B cell (primary cell): Measurements from ENCODE around the gene CNTNAP2. TPM values are rescaled to one million over a fixed set of nuclear protein-coding genes. Genes with fewer than 3 reads are reported as not detected.

ENCODE experiments used
- ATAC-seq: fragments of 200-7000 bp; cut with Tn5 transposase; one replicate; pipeline ENCODE4 v1.10.0; 2021; ENCODE audit warnings: low read depth, mild to moderate bottlenecking, moderate number of reproducible peaks, moderate library complexity
- CTCF ChIA-PET: fragments of 350-600 bp; sonication (Branson Sonifier 250); formaldehyde crosslinking; loops from one replicate; lab custom pipeline; 2021; ENCODE audit warnings: antibody characterized with exemption, inconsistent platforms; lab: Charles Lee
- POLR2A ChIA-PET: fragments of 350-600 bp; sonication (Branson Sonifier 250); formaldehyde crosslinking; loops from one replicate; lab custom pipeline; 2021; ENCODE audit warnings: antibody characterized with exemption; lab: Charles Lee
- DNase-seq: peaks from one replicate; pipeline ENCODE4 v3.0.0; 2013
- H2AFZ ChIP-seq: 2 replicates; pipeline ENCODE4 v1.6.1; 2012; ENCODE audit warnings: mild to moderate bottlenecking, low read depth, low read length; ENCODE audit not compliant: insufficient read depth, poor library complexity, severe bottlenecking
- H3K27ac ChIP-seq, 2 donors: 1 replicate in 1 of 2; 2 replicates in 1 of 2; pipeline ENCODE4 v1.5.1; 2012 to 2013; ENCODE audit warnings: low read length in 2 of 2, mild to moderate bottlenecking in 2 of 2, moderate library complexity in 1 of 2
- H3K27me3 ChIP-seq, 4 experiments: fragments of 200-600 bp in 1 of 4; sonication (generic) in 1 of 4; replicated peaks in 1 of 4; 1 replicate in 2 of 4; 2 replicates in 2 of 4; pipeline versions ENCODE4 v1.6.1 to v1.7.0; 2013 to 2016; ENCODE audit warnings: low read length in 3 of 4, mild to moderate bottlenecking in 2 of 4, mixed read lengths in 1 of 4, moderate library complexity in 1 of 4; ENCODE audit not compliant: insufficient read depth in 4 of 4, control insufficient read depth in 3 of 4; ENCODE audit errors: control extremely low read depth in 1 of 4
- H3K36me3 ChIP-seq, 2 experiments: replicated peaks in 1 of 2; 1 replicate in 1 of 2; 2 replicates in 1 of 2; pipeline versions ENCODE4 v1.6.1 to v1.7.1; 2013; ENCODE audit warnings: low read length in 1 of 2; ENCODE audit not compliant: insufficient read depth in 2 of 2, control insufficient read depth in 1 of 2; ENCODE audit errors: control extremely low read depth in 1 of 2, extremely low read depth in 1 of 2
- H3K4me1 ChIP-seq, 2 donors: fragments of 200-600 bp in 1 of 2; sonication (generic) in 1 of 2; 1 replicate in 1 of 2; 2 replicates in 1 of 2; pipeline versions ENCODE4 v1.5.1 to v1.6.1; 2013 to 2017; ENCODE audit warnings: low read length in 2 of 2; ENCODE audit not compliant: control insufficient read depth in 2 of 2, insufficient read depth in 2 of 2
- H3K4me2 ChIP-seq: replicated peaks from 2 replicates; pipeline ENCODE3; 2012; ENCODE audit warnings: mild to moderate bottlenecking, low read depth, low read length; ENCODE audit not compliant: poor library complexity, severe bottlenecking
- H3K4me3 ChIP-seq, 5 experiments: fragments of 200-600 bp in 1 of 5; sonication (generic) in 1 of 5; 1 replicate in 3 of 5; 2 replicates in 2 of 5; pipeline versions ENCODE4 v1.5.1 to v1.7.0; 2011 to 2016; ENCODE audit warnings: low read length in 4 of 5, mild to moderate bottlenecking in 4 of 5, low read depth in 2 of 5, control low read depth in 1 of 5, moderate library complexity in 1 of 5; ENCODE audit not compliant: insufficient read depth in 1 of 5; ENCODE audit errors: control extremely low read depth in 1 of 5, extremely low read depth in 1 of 5
- H3K79me2 ChIP-seq: fragments of 200-600 bp; sonication (generic); one replicate; pipeline ENCODE4 v1.6.0; 2016; ENCODE audit warnings: low read length; ENCODE audit not compliant: control insufficient read depth, insufficient read depth
- H3K9ac ChIP-seq: fragments of 200-600 bp; sonication (generic); 2 replicates; pipeline ENCODE4 v1.6.1; 2017; ENCODE audit warnings: mild to moderate bottlenecking, low read length, moderate library complexity
- H3K9me3 ChIP-seq, 3 donors: one replicate each; pipeline versions ENCODE4 v1.6.1 to v1.7.1; 2013; ENCODE audit warnings: low read length in 2 of 3; ENCODE audit not compliant: control insufficient read depth in 2 of 3, insufficient read depth in 1 of 3; ENCODE audit errors: control extremely low read depth in 1 of 3
- H4K20me1 ChIP-seq: 2 replicates; pipeline ENCODE4 v1.6.0; 2012; ENCODE audit warnings: mild to moderate bottlenecking, low read length; ENCODE audit not compliant: insufficient read depth, control insufficient read depth, poor library complexity, severe bottlenecking
- H3K27ac Mint-ChIP-seq: one replicate; pipeline ENCODE4 v1.8.0; 2021; ENCODE audit warnings: mixed read lengths
- H3K27me3 Mint-ChIP-seq: one replicate; pipeline ENCODE4 v1.8.0; 2021; ENCODE audit warnings: mixed read lengths
- H3K4me1 Mint-ChIP-seq: one replicate; pipeline ENCODE4 v1.8.0; 2021; ENCODE audit warnings: mixed read lengths
- H3K4me3 Mint-ChIP-seq: one replicate; pipeline ENCODE4 v1.8.0; 2021; ENCODE audit warnings: mixed read lengths
- H3K9me3 Mint-ChIP-seq: one replicate; pipeline ENCODE4 v1.8.0; 2022; ENCODE audit warnings: mixed read lengths; ENCODE audit not compliant: insufficient read depth
- CTCF ChIP-seq: fragments of 200-600 bp; IDR thresholded peaks from one replicate; pipeline ENCODE4 v1.8.0; 2022; ENCODE audit warnings: antibody characterized with exemption, mild to moderate bottlenecking
- EZH2 ChIP-seq: IDR thresholded peaks from 2 replicates; pipeline ENCODE4 v1.6.1; 2012; ENCODE audit warnings: borderline replicate concordance, low read depth, mild to moderate bottlenecking, moderate library complexity, low read length; ENCODE audit not compliant: insufficient read depth, poor library complexity, severe bottlenecking
- WGBS: methylation state at CpG from one replicate; pipeline ENCODE4 v1.1.5; 2013; ENCODE audit warnings: missing lambda C conversion rate; ENCODE audit not compliant: insufficient coverage; 5-methylcytosine and 5-hydroxymethylcytosine counted together
- intact Hi-C: fragments of 100-400 bp; cut with micrococcal nuclease; formaldehyde crosslinking; loops from one replicate; pipeline ENCODE4 v1.10.0; 2022
- polyA plus RNA-seq: library from polyadenylated mRNA; depleted of rRNA; stranded (reverse); fragments of >200 nt; gene quantifications from 2 replicates; pipeline ENCODE4 v1.2.3, GENCODE V29; 2012
- total RNA-seq, 2 donors: library from RNA; stranded (reverse); fragments of 120-200 nt in 1 of 2; gene quantifications; 1 replicate in 1 of 2; 2 replicates in 1 of 2; pipeline versions ENCODE4 v1.2.3 to v1.2.4, GENCODE V29; 2013 to 2022

CNTNAP2 gene
- total and polyA plus RNA-seq, 2 donors (not counting 1 experiment from before 2014, with no cell fraction given), result 7.4 to 16.6 TPM

DNA sequence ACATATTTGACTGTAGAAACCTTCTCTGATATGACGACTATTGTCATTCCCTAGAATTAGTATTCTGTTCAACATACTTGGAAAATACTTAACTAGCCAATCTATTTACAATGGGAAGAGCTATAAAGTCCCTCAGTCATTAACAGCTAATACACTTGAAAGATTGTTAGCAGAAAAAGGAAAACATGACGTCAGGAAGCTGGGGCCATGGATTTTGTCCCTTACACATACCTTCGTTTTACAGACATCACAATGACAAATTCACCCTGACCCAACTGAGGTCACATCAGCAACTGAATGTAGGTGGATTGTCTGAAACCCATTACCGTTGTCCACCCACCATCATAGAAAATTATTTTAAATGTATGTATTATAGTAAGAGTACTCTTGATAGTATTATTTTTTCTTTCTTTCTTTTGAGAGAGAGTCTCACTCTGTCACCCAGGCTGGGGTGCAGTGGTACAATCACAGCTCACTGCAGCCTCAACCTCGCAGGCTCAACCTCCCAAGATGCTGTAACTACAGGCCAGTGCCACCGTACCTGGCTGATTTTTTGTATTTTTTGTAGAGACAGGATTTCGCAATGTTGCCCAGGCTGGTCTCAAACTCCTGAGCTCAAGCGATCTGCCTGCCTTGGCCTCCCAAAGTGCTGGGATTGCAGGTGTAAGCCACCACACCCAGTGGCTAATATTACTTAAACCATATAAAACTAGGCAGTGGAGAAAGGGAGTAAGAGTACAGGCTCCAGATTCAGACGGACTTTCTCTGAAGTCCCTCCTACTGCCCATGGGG is 1977.0 kb downstream of the CNTNAP2 start:
- no peak overlapping the region for H3K4me2 ChIP-seq
- no peak overlapping the region for H2AFZ ChIP-seq
- ChIA-PET CTCF (no interaction called here), POLR2A (no interaction called here)
- no peak overlapping the region for H3K9ac ChIP-seq
- H3K36me3 ChIP-seq, result no peaks in the 10 kb centered on the region
- intact Hi-C loops, result no loop called here
- H3K9me3 ChIP-seq, result no peaks in the 10 kb centered on the region
- Mint-ChIP-seq H3K4me3 (no peak overlapping the region), H3K27me3 (no peaks in the 10 kb centered on the region), H3K9me3 (no peaks in the 10 kb centered on the region), H3K4me1 (no peaks in the 10 kb centered on the region), H3K27ac (no peak overlapping the region)
- DNase-seq (no peak), ATAC-seq (no peak)
- no peak overlapping the region for H3K4me3 ChIP-seq
- TF ChIP-seq CTCF (no peak), EZH2 (no peak)
- H3K27ac ChIP-seq, result no peak overlapping the region
- 89% methylated on average over 1 of the region's 9 CpGs for WGBS
- H3K27me3 ChIP-seq, result no peaks in the 10 kb centered on the region
- H4K20me1 ChIP-seq, result no peaks in the 10 kb centered on the region
- H3K4me1 ChIP-seq, result no peaks in the 10 kb centered on the region
- no peaks in the 10 kb centered on the region for H3K79me2 ChIP-seq

- H3K79me2 ChIP-seq, result no peaks in the 10 kb centered on the region
- no peak overlapping the region for H3K27ac ChIP-seq
- Mint-ChIP-seq H3K27me3 (no peaks in the 10 kb centered on the region), H3K4me3 (no peak overlapping the region), H3K27ac (no peak overlapping the region), H3K4me1 (no peaks in the 10 kb centered on the region), H3K9me3 (no peaks in the 10 kb centered on the region)
- ATAC-seq (no peak), DNase-seq (no peak)
- H3K4me2 ChIP-seq, result no peak overlapping the region
- H3K27me3 ChIP-seq, result no peaks in the 10 kb centered on the region
- 70% methylated on average over 8 of the region's 8 CpGs for WGBS
- POLR2A ChIA-PET, result no interaction called here
- H3K4me3 ChIP-seq, result no peak overlapping the region
- H3K36me3 ChIP-seq, result no peaks in the 10 kb centered on the region
- no peak overlapping the region for H3K9ac ChIP-seq
- intact Hi-C loops, result no loop called here
- CTCF ChIA-PET, result no interaction called here
- TF ChIP-seq EZH2 (no peak), CTCF (no peak)
- no peaks in the 10 kb centered on the region for H3K9me3 ChIP-seq
- H3K4me1 ChIP-seq, result no peaks in the 10 kb centered on the region
- H4K20me1 ChIP-seq, result no peaks in the 10 kb centered on the region
- no peak overlapping the region for H2AFZ ChIP-seq
These were observed 1978.5 kb downstream of the CNTNAP2 start for GRCh38 chr7:148095066-148095465.
